HG03439 (cell line): ENCODE data around the gene POLR2L.

ENCODE experiments used
- ATAC-seq: cut with Tn5 transposase; IDR thresholded peaks from one replicate; pipeline ENCODE4 v1.9.1; 2021; ENCODE audit warnings: mild to moderate bottlenecking, moderate library complexity; ENCODE audit not compliant: unreplicated experiment

POLR2L gene

DNA sequence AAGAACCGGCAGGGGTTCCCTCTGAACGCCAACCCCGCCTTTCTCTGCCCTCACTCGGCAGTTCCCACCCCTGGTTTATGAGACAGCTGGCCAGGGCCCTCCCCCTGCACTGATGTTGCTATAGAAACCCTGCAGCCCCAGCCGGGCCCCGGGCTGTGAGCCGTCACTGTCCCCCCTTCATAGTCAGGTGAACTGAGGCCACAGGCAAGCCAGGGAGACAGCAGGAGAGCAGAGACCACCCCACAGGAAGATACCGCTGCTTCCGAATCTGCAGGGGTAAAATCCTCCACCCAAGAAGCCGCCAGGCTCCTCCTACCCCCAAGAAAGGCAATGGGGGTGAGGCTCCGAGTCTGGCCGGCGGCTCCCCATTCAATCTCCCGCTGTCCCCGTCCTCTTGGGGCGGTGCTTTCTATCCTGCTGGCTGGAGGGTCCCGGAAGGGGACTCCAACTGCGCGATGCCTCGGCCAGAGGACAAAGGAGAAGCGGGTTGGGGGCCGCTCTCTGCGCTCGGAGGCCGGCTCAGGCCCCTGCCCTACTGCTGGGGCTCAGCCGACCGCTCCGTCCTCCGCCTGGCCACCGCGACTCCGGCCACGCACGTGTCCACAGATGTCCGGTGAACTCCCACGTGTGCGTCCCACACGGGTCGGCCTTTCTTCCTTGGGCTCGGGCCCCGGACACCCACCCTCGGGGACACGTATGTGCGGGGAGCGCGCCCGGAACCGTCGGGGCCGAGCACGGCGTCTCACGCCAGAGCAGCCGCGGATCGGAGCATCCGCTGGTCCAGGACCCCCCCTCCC, 44.8 kb downstream of the POLR2L start:
- peak; percentile 38 for ATAC-seq

DNA sequence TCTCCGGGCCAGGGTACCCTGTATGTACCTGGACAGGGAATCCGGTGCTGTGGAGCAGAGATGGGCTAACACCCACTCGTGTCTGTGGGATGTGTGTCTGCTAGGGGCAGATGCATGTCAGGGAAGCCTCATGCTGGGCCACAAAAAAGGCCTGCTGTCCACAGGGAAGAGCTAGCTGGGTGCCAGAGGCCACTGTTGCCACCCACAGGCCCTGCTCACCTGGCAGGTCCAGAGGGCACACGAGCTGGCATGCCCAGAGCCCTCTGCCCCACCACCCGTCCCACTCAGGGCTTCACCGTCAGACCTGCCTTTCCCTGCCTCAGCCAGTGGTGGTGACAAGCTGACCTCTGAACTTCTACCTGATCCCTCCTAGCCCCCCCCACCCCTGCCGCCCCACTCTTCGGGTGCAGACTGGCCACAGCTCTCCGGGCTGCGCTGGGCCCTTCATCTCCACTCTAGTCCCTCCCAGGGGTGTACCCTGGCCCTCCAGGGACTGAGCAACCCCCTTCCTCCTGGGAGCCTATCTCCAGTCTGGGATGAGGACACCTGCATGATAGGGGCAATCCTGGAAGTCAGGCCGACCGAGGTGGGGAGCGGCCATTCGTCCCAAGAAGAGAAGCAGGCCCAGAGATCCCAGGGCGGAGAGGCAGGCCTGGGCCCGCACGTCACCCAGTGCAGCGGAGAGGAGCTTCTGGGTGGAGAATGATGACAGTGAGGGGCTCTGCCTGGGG, 45.6 kb downstream of the POLR2L start:
- ATAC-seq = no peak

DNA sequence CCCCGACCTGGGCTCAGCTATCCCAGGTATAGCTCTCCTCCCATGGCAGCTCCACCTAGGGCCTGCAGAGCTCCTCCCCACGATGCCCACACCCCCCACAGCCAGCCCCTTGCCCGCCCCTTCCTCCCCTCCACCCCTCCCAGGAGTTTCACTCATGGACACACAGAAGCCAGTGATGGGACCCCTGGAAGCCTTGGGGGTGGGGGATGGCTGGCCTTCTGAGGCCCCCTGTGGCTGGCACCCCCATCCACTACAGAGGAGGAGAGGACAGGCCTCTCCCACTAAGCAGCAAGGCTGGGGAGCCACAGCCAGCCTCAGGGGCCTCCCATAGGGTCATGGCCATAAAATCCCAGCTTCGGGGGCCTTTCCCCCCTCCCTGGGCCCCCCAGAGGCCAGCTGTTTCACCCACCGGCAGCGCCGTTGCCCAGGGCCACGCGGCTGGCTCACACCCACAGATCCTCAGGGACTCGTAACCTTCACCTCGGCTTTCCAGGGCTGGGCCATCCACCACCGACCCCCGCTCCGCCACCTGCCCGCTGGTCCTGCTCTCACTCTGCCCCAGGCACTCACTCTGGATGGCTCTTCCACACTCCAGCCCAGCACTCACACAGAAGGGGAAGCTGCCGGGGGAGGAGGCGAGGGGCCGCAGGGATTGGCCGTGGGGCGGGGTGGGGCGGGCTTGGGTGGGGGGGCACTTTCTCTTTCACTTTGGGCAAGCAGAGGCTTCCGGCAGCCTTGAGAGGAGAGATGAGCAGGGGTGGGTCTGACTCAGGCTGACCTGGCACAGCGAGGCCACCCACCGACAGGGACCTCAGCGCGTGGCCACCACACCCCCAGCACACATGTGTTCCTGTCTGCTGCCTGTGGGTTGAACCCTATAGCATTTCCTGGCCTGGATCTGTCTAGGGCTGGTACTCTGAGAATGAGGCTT, 46.4 kb downstream of the POLR2L start:
- ATAC-seq = no peak

DNA sequence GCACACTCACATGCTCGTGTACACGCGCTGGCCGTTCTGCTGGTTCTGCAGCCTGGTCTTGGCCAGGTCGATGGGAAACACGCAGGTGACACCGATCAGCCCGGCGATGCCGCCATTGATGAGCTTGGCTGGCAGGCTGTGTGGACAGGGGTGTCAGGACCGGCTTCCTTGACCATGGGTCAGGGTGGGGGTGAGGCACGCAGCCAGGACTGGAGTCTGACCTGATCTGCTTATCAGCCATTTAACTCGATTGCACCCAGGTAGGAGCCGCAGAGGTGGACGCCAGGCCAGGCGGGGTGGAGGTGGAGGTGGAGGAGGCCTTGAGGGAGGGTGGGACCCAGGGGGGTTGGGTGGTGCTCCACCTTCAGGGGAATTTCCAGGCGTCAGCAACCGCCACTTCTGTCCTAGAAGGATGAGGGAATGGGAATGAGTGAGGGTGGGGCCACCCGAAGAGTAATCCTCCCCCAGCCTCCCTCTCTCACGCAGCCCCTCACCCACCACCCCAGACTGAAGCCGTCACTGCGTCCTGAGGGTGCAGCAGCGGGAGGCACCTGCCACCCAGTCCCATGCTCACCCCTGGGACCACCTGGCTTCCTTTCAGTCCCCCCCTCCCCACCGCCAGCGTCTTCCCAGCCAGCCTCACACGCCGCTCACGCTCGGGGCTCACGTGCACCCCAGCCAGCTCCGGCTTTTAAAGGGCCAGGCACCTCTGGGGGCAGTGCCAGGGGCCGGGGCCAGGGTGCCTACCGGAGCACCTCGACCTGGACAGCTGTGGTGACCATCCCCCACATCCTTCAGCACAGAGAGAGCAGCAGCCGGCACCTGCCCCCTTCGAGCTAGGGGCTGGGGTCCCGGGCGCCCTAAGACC, 47.3 kb downstream of the POLR2L start:
- ATAC-seq = no peak

DNA sequence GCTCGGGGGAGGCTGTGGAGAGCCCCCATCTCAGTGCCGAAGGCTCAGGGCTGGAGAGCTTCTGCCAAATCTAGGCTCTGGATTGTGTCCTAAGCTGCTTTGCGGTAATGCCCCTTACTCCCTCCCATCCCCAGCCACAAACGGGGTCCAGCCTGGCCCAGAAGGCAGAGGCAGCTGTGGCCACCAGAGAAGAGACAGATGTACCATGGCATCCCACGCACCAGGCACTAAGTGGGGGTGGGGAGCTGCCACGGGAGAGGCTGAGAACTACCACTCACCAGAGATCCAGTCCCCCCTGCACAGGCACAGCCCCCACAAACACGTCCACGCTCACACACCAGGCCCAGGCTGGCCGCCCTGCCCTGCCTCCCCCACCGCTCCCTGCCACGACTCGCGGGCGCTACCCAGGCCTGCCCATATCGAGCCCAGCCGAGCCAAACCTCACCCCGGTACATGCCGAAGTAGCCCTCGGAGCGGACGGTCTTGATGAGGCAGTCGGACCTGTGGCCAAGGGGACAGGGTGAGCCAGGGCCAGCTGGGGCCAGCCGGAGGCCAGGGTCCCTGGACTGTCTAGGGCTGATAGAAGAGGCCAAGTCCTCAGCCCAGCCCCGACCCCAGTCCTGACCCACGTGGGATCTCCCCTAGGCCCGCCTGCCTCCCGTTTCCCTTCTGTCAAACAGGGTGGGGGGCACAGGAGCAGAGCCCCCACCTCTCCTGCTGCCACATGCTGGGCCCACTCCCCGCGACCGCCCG, 48.1 kb downstream of the POLR2L start:
- no peak for ATAC-seq

DNA sequence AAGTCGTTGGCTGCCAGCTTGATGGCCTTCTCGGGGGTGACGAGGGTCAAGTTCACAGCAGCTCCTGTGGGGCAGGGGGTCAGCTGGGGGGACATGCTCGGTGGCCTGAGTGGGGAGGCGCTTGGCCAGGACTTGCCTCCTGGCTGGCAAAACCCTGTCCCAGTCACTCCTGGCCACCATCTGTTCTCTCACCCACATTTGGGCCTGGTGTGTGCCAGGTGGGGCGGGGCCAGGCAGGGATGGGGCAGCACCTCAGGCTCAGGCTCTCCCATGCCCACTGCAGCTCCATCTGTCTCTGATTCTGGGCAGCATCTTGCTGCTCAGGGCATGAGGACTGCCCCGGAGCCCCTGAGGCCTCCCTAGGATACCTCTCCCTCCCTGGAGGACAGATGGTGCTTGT, 48.8 kb downstream of the POLR2L start:
- ATAC-seq = no peak

DNA sequence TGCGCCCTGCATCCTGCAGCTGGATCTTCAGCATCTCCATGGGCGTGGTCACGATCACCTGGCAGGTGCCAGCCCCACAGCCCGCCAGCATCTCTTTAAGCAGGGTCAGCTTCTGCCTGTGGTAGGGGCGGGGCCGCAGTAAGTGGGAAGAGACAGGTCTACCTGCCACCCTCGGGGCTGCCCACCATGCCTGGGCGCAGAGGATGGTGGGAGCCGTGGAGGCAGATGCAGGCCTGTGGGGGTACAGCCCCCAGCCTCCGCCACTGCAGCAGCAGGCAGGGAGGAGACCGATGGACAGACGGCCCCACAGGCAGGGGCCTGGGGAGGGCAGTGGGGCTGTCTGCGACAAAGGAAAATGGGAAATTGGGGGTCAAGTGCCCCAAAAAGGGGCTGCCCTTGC, 49.5 kb downstream of the POLR2L start:
- ATAC-seq = no peak

DNA sequence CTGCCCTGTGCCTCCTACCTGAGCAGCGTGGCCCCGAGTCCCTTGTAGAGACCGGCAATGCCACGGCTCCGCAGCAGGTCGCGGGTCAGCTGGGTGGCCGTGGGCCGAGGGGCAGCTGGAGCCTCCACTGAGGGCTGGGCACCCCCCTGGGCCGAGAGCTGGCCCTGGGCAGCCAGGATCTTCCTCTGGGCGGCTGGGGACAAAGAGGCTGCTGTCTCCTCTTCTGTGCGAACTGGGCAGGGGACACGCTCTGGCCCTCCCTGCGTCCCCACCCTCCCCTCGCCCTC, 49.9 kb downstream of the POLR2L start:
- no peak for ATAC-seq

DNA sequence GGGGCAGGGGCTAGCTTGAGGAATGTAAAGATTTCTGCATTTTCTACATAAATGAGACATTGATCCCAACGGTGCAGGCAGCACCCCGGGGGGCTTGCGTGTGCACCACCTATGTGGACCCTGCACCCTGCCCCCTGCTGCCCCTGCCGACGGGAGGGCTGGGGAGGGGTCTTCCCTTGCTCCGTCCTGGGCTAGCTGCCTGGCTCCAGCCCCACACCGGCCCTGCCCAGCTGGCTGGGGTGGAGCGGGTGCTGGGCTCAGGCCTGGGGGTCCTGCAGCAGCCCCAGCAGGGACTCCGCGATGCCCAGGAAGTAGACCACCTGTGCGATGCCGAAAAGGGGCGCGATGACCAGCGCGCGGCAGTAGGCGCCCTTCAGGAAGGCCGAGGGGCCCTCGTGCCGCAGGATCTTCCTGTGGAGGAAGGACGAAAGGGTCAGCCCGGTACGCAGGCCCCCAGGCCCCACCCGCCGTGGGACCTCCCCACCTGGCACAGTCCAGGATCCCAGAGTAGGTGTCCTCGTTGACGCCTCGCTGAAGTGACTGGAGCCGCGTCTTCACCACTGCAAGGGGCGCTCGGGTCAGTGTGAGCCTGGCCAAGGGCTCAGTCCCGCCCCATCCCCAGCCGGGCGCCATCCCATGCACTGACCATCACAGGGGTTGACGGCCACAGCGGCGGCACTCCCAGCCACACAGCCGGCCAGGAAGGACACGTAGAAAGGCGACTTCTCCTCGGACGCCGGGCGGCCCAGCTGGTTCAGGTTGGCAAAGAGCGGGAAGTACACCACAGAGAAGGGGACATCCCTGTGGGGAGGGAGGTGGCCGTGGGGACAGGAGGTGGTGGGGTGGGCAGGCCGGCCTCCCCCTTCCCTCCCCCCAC, 50.4 kb downstream of the POLR2L start:
- no peak for ATAC-seq

DNA sequence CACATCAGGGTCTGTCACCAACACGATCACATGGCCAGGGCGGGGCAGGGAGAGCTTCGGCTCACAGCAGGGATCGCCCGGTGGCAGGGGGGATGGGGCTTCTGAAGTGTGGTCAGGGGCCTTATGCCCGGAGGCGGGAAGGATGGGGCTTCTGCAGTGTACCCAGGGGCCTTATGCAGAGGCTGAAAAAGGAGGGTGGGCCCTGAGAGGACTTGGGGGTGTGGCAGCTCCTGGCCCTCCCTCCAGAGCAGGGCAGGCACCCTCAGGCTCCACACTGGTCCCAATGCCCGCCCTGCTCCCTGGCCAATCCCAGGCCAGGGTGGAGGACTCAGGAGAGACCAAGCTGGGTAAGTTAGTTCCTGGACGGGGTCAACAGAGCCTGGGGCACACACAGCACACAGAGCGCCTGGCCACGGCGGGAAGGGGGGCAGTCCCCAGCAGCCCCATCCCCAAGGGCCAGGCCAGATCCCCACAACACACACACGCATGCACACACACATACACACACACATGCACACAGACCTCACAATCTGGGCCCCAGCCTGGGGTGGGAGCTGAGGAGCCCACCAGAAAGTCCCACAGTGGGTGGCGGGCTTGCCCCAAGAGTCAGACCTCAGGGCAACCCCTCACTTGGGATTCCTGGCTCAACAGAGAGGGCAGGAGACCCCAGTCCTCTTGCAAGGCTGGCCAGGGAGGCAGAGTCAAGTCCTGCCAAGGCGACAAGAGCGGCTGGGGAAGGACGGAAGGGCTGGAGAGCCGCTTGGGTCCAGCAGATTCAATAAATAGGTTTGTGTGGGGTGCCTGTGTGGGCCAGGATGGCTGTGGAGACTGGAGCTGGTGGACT, 51.4 kb downstream of the POLR2L start:
- no peak for ATAC-seq

DNA sequence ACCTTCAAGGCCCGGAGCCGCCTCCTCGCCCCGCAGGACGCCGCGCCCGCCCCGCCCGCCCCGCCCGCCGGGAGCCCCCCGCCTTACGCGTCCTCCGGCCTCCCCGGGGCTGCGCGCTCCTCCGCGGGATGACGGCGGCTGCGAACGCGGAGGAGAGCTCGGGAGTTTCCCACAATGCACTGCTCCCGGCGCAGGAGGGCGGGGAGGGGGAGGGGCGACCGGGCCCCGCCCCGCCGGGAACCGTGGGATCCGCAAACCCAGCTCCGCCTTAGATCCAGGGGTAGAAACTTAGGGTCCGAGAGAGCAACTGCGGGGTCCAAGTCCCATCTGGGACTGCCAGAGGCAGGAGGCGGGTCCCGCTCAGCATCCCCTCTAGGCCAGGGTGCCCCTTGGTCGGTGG, 52.4 kb downstream of the POLR2L start, which contains the start of gene CEND1:
Gene CEND1 (minus strand): TSS at position 148 of the 400 bp plus-strand sequence. CDS start 1,514 bp downstream, outside the sequence.
- no peak for ATAC-seq
